GM21367 (cell line): ENCODE results near the gene TESPA1.
"Not testable (repeated sequence)": the region's sequence is repeated elsewhere in the genome, so short reads cannot be mapped to it uniquely, and the experiment has no call there.

Experiments
- ATAC-seq: cut with Tn5 transposase; IDR thresholded peaks from one replicate; pipeline ENCODE4 v1.9.1; 2021; ENCODE audit not compliant: unreplicated experiment

The TESPA1 gene

DNA sequence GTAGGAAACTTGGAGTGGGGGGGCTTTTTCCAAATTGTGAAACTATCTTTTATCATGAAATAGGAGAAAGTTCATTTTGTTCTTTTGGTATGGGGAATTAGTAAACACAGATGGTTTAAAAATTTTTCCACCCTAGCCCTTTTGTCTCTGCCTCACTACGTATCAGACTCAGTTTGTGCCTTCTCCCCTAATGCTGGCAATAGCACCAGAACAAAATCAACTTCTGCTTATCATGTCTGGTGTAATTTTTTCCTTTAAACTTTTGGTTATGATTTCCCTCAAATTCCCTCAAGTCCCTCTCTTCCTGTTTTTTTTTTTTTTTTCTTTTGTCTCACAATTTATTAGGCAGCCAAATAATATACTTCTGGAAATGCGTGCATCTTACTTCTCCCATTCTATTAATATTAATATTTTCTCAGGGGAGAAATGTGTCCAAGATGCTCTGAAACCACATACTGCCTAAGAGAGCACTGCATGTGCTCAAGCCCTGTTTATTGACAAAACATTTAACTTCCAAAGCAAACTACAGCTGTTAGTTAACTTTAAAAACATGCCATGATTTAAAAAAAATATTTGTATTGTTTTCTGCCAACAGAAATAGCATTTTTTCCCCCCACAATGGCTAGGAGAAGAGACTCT is 35.4 kb downstream of the TESPA1 start:
- ATAC-seq = no peak

DNA sequence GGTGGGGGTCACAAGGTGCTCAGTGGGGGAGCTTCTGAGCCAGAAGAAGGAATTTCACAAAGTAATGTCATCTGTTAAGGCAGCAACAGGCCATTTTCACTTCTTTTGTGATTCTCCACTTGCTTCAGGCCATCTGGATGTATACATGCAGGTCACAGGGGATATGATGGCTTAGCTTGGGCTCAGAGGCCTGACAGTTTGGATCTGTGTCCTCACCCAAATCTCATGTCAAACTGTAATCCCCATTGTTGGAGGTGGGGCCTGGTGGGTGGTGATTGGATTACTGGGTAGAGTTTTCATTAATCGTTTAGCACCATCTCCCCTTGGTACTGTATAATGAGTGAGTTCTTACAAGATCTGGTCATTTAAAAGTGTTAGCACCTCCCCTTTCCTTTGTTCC is 36.4 kb downstream of the TESPA1 start:
- no peak for ATAC-seq

DNA sequence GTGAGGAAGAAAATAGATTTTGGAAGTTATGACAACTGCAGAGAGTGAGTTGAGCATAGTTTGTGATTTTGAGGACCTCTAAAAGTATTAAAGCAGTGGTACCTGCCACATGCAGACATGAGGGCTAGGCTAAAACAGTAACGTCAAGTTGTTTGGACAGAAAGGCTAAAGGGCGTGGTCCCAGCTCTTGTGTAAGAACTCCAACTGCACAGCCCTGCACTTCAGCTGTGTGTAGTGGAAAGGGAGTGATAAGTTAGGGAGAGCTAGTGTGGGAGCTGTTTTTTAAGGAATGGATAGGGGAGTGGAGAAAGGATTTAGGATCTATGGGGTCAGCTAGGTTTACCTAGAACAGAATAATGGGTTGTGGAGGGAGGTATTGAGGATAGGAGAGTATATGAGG is 39.5 kb downstream of the TESPA1 start:
- no peak for ATAC-seq

DNA sequence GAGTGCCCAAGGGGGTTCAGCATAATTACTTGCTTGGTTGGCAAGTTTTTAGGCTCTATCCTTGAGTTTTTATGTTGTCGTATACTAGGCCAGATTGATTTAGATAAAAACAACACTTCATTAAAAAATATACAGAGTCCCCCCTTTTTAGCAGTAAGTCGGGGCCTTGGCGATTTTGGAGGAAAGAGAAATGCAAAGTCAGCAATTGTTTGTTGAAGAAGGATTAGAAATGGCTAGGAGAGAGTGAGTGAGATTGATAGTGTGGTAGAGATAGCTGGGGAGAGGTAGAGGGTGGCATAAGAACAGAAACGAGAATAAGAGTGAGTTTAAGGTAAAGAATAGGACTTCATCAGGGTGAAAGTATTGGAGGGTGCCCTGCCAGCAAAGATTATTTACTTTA is 41.3 kb downstream of the TESPA1 start:
- not testable (repeated sequence) for ATAC-seq

DNA sequence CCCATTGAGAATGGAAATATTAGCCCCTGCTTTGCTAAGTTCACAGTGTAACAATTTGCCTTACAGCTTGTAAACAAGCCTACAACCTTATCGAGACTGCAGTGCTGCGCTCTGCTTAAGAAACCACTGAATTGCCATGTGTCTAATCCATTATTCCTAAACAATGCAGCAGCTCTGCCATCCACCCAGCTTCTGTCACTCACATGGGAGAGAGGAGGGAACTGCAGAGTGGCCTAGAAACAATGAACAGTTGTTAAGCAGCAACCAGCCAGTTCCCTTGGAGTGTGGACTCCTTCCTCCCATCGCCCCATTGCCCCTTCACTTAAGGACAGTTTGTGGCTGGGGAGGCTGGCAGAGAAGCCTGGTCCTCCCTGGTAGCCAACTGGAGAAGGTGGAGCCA is 42.9 kb downstream of the TESPA1 start:
- ATAC-seq = no peak

DNA sequence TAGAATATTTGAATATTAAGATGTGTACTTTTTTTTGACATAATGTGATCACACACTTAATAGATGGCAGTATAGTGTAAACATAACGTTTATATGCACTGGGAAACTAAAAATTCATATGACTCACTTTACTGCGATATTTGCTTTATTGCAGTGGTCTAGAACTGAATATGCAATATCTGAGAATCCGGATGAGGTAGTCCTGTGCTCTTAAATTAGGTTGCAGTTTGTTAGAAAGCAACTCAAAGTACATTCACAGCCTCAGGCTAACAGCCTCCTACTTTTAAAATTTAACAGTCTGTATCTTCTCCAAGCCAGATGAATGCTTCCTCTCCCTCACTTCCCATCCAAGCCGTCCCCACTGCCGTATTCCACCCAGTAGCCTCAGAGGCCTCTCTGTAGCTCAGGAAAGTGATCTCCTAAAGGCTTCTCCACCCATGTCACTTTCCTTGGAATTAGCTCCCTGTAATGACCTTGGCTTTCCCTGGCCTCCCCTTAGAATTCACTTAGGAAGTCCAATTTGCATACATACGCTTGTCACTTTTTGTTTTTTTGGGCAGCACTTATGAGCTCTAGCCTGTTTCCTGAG is 43.7 kb downstream of the TESPA1 start:
- no peak for ATAC-seq

DNA sequence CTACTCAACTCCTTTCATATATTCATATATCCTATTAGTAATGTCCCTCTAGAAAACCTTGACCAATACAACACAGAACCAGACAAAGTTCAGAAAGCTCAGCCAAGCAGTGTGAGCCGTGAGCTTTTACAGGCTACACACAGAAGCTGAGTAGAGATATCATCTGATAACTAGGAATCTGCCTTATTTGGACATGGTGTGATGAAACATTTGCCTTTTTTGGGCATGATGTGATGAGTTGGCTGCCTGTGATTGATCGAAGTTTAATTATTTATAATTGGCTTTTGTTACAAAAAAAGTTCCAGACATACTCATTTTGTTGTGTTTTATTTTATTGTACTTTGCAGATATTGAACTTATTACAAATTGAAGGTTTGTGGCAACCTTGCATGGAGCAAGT is 46.6 kb downstream of the TESPA1 start:
- ATAC-seq = no peak

DNA sequence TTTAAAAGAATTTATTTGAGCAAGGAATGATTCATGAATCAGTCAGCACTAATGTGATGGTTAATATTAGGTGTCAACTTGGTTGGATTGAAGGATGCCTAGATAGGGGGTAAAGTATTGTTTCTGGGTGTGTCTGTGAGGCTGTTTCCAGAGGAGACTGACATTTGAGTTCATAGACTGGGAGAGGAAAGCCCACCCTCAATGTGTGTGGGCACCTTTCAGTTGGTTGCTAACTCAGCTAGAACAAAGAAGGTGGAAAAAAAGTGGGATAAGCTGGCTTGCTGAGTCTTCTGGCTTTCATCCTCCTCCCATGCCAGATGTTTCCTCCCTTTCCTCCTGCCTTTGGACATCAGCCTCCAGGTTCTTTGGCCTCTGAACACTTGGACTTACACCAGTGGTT is 47.2 kb downstream of the TESPA1 start:
- ATAC-seq = no peak

DNA sequence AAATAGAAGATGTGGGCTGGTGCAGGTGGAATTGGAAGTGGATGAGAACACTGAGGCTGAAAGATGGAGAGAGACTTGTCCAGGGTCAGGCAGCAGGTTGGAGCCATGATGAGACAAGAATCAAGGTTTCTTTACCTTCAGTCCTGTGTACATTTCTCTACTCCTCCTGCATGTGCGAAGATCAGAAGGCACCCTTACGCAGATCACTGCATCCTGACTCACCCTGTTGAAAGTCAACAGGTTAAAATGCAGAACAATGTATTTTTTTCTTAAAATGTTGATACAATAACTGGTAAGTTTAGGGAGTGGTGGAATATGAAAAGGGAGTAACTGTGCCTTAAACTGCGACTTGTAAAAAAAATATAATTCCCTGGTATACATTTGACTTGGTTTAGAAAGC is 47.8 kb downstream of the TESPA1 start:
- no peak for ATAC-seq

DNA sequence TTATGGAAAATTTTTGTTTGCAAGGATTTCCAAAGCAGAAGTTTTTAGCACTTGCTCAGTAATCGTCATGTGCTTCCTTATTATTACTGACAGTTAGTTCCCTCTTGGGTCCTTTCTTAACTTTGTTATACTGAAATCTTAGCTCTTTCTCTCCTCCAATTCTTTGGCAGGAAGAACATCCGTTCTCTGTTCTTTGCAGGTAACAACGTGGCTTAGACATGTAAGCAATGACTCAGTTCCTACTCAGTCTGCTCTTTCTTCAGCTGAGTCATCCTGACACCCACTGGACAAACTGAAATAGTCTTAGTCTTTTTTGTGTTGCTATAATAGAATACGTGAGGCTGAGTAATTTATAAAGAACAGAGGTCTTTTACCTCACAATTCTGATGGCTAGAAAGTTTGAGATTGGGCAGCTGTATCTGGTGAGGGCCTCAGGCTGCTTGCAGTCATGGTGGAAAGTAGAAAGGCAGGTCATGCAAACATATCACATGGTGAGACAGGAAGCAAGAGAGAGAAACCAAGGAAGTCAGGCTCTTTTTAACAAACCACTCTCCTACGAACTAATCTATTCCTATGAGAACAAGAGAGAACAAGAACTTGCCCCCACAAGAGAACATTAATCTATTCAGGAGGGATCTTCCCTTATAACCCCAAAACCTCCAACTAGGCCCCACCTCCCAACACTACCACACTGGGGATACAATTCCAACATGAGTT is 49.2 kb downstream of the TESPA1 start:
- peak; percentile 96 for ATAC-seq

DNA sequence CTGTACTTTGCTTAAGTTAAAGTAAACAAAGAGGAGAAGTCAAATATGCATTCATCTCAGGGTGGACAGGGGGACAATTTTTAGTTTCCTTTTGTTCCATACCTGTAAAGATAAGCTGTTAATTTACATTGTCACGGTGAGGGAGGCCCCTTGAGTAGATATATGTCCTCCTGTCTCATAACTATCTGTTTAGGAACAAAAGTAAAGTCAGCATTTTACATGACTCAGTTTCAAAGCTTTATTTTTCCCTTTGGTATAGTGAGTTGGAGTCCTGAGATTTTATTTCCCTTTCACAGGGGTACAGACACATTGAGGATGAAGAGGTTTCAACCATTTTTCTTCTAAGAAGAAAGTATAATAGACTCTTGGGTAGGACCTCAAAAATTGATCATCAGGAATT is 50.1 kb downstream of the TESPA1 start:
- no peak for ATAC-seq

DNA sequence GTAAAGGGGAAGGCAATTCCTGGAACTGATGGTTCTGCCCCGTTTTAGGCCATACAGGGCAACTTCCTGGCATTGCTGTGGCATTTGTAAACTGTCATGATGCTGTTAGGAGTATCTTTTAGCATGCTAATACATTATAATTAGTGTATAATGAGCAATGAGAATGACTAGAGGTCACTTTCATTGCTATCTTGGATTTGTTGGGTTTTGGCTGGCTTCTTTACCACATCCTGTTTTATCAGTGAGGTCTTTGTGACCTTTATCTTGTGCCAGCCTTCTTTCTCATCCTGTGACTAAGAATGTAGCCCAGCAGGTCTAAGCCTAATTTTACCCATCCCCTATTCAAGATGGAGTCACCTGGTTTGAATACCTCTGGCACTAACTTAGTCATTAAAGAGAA is 51.2 kb downstream of the TESPA1 start:
- no peak for ATAC-seq

DNA sequence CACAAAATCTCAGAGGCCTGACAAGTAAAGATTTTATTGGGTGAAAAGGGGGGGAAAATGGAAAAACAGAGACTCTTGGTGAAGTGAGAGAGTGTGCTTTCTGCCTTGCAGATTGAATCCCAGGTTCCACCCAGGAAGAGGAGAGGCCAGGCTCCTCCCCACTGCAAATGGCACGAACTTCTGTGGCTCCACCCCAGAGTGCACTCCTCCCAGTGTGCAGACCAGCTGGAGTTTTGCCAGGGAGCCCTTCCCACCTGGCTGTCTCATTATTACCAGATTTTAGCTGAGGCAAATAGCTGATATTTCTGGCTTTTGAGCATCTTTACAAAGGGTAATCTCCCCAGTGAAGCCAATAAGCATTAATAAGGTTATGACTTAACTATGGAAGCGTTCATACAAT is 51.9 kb downstream of the TESPA1 start:
- no peak for ATAC-seq

DNA sequence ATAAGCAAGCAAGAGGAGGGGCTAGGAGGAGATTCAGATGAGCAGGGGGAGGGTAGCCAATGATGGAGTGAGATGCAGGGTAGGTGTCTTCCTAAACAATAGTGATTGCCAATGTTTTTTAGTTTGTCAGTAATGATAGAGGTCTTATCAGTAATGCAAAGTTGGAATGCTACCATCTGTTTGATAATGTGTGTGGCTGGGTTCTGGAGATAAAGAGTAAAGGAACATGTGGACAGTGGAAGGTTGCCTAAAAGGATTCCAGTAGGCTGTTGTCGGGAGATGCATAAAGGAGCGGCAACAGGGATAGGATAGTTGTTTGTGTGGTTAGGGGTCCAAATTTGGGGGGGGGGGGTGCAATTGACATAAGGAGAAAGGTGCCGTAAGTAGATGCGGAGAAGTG is 52.5 kb downstream of the TESPA1 start:
- no peak for ATAC-seq

DNA sequence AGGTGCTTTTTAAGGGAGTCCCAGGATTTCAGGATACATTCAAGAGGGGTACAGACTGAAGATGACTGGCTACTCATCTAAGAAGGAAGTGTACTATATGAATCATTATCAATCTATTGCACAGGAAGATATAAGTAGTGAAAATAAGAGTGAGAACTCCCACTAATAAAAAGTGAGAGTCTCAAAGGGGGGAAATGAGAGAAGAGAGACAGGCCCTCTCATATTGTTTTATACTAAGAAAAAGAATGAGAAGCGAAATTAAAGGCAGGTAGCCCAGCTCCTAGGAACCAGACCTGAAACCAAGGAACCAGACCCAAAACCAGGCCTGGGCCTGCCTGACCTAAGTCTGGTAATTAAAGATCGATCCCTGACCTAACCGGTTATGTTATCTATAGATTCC is 54.6 kb downstream of the TESPA1 start:
- ATAC-seq = no peak

DNA sequence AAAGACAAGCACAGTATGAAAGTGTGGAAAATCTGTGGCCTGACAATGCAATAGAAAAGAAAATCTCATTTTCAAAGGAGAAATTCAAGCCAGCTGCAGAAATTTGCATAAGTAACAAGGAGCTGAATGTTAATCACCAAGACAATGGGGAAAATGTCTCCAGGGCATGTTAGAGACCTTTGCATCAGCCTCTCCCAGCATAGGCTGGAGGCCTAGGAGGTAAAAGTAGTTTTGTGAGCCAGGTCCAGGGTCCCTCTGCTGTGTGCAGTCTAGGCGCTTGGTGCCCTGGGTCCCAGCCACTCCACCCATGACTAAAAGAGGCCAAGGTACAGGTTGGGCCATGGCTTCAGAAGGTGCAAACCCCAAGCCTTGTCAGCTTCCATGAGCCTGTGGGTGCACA is 58.3 kb downstream of the TESPA1 start:
- no peak for ATAC-seq

DNA sequence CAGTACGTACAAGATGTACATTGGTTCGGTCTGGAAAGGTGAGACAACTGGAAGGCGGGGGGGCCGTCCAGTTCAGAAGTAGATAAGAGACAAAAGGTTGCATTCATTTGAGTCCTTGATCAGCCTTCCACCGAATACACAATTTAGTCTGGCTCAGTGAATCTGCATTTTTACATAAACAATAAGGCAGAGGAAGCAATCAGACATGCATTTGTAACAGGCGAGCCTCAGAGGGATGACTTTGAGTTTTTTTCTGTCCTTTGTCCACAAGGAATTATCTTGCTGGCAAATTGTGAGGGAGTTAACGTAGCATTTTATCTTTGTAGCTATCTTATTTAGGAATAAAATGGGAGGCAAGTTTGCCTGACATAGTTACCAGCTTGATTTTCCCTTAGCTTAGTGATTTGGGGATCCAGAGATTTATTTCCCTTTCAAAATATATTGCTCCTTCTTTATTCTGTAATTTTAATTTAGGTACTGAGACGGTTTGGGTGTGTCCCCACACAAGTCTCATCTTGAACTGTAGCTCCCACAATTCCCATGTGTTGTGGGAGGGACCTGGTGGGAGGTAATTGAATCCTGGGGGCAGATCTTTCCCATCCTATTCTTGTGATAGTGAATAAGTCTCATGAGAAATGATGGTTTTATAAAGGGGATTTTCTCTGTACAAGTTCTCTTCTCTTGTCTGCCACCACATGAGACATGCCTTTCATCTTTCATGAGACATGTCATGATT is 59.4 kb downstream of the TESPA1 start:
- no peak for ATAC-seq

DNA sequence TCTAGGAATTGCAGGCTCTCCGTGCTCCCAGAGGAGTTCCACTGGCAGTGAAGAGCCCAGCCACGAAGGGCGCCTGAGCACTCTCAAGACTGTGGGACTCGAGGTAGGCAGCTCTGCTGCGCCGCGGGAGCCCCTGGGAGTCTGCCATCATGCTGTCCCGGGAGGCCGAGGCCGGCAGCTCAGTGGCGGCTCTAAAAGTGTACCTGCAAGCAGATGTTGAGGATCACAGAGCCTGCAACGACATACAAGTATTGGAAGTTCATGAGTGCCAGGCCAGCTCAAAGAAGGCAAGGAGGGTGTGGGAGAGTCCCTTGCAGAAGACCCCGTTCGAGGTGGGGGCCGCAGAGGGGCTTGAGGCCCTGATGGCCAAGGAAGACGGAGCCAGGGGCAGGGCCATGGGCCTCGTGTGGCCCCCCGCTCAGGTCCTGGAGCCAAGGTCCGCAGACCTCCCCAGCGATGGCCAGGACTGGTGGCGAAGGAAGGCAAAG is 67.5 kb downstream of the TESPA1 start:
- ATAC-seq = no peak
